IPS DF 4.7 (cell line): Measurements from ENCODE around the gene NDE1.

Experiments
- DNase-seq: peaks from one replicate; pipeline ENCODE4 v3.0.0-alpha.2; 2013; ENCODE audit warnings: low spot score; ENCODE audit errors: extremely low read depth

NDE1 gene

DNA sequence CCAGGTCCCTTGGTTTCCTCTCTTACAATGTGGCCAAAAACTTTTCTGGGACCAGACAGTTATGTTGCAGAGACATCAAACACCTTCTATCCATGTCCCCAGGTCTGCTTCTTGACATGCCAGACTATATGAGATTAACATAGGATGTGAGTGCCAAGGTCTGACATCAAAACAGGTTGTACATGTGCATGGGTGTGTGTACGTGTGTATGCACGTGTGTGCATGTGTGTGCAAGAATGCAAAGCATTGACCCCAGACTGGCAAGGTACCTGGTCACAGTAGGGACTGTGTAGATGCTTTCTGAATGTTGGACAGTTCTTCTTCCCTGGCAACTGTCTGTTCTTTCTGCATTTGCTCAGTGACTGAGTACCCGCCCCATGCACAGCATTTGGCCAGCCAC, 85.6 kb downstream of the NDE1 start:
- no peak for DNase-seq

GRCh38 chr16:15736529-15736928, 86.5 kb downstream of the NDE1 start:
- no peak for DNase-seq

DNA sequence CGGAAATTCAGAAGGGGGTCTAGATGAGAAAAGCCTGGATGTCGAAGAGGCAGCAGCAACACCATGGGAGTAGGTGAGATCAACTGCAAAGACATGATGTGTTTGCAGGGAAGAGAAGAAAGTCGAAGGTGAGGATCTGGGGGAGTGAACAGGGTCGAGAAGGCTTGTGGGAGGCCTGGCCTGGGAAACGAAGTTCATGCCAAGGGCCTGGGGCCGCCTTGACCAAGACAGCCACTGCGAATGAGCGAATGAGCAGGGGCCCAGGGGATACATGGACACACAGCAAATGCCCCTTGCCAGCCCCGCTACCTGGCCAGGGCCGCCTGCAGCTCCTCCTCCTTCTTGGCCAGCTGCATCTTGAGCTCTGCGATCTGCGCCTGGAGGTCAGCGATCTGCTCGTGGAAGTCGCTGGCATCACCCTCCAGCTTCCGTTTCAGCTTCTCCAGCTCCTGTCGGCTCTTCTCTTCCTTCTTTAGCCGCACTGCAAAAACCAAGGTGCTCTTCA, 87.1 kb downstream of the NDE1 start:
- DNase-seq: no peak

- DNase-seq: no peak
Measured at GRCh38 chr16:15739464-15739863, 89.4 kb downstream of the NDE1 start.

DNA sequence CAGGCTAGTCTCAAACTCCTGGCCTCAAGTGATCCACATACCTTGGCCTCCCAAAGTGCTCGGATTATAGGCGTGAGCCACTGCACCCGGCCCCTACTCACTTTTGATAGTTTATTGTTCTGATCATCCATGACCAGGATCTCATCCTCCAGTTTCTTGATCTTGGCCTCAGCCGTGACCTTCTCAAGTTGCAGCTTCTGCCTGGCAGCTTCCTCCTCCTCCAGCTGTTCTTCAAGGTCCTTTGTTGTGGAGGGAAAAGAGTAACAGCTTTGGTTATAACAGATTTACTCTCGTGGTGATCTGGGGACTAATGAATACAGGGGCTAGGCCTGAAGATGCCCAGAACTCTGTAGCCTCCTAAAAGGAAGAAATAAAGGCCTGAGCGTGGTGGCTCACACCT, 89.9 kb downstream of the NDE1 start:
- no peak for DNase-seq

- no peak for DNase-seq
Measured at GRCh38 chr16:15741207-15741871, 91.3 kb downstream of the NDE1 start.

DNA sequence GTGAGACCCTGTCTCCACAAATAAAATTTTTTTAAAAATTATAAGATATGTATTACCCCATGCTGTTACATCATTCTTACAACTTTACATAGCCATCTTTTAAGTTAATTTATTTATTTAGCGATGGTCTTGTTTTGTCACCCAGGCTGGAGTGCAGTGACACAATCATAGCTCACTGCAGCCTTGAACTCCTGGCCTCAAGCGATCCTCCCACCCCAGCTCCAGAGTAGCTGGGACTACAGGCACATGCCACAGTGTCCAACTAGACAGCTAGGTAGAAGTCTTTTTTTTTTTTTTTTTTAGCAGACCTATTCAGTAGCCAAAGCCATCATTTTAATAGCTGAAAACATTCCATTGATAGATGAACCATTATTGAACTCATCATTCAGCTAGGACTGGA, 92.7 kb downstream of the NDE1 start:
- DNase-seq: no peak

GRCh38 chr16:15743657-15744056, 93.6 kb downstream of the NDE1 start:
- no peak for DNase-seq

GRCh38 chr16:15746332-15746731, 96.3 kb downstream of the NDE1 start:
- DNase-seq: no peak

DNA sequence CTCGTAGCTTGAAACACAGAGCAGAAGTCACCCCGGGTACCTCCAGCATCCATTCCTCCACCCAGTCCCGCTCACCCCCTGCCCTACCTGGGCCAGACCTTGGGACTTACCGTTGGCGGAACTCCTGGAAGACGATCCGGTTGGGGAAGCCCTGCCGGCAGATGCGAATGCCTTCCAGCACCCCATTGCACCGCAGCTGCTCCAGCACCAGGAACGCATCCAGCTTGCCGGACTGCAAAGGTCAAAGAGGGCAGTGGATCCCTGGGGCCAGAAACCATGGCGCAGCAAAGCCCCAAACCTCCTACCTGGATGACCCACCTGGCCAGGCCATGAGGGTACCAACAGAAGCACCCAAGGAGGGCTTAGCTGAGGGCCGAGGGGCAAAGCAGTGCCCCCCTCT, 97.9 kb downstream of the NDE1 start:
- no peak for DNase-seq

- DNase-seq: no peak
Measured at GRCh38 chr16:15748654-15749053, 98.6 kb downstream of the NDE1 start.

DNA sequence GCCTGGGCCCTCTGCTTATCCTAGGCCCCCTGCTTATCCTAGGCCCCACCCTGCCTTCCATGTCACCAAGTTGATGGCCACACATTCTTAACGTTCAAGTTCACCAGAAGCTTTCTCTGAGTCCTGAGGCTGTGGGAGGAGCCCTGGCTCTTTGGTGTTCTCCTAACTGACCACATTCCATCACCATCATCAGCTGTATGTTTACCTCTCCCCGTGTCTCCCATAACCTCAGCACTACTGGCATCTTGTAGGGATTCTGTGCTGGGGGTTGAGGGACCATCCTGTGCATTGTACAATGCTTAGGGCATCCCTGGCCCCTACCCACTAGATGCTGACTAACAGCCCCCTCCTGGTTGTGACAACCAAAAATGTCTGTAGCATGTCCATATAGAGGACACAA, 99.3 kb downstream of the NDE1 start:
- DNase-seq: no peak

GRCh38 chr16:15749985-15750384, 99.9 kb downstream of the NDE1 start:
- no peak for DNase-seq

DNA sequence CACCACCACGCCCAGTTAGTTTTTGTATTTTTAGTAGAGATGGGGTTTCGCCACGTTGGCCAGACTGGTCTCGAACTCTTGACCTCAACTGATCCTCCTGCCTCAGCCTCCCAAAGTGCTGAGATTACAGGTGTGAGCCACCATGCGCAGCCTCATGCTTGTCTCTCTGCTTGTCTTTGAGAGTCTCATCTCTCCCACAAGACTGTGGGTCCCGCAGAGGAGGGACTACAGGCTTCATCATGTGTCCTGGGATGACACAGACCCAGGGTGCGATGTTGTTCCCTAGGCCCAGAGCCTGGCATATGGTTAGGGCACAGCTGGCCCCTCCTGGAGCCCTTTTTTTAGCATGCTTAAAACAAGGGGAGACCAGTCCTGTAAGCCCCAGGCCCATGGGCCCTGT, 101.9 kb downstream of the NDE1 start:
- DNase-seq: no peak

GRCh38 chr16:15752717-15753488, 102.9 kb downstream of the NDE1 start:
- DNase-seq: no peak

- no peak for DNase-seq
Measured at GRCh38 chr16:15754821-15755534, 104.9 kb downstream of the NDE1 start.

GRCh38 chr16:15757077-15757386, 107.0 kb downstream of the NDE1 start:
- DNase-seq: no peak

GRCh38 chr16:15757630-15758251, 107.7 kb downstream of the NDE1 start:
- no peak for DNase-seq

- DNase-seq: no peak
Measured at GRCh38 chr16:15759070-15759469, 109.0 kb downstream of the NDE1 start.

GRCh38 chr16:15760129-15760528, 110.1 kb downstream of the NDE1 start:
- DNase-seq: no peak

GRCh38 chr16:15764112-15764511, 114.1 kb downstream of the NDE1 start:
- no peak for DNase-seq

DNA sequence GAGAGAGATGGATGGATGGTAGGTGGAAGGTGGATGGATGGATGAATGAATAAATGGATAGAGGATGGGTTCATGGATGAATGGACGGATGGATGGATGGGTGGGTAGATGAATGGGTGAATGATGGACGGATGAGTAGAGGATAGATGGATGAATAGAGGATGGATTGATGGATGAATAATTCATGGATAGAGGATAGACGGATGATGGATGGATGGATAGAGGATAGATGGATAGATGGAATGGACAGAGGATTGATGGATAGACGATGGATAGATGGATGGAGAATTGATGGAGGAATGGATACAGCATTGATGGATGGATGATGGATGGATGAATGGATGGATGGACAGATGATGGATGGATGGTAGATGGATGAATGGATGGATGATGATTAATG, 115.1 kb downstream of the NDE1 start:
- DNase-seq: no peak
